D721Med (cell line): Measurements from ENCODE around the gene ARSG.

Experiments used
- DNase-seq: peaks from one replicate; pipeline ENCODE4 v3.0.0; 2011; ENCODE audit warnings: low spot score; ENCODE audit not compliant: insufficient read length
- FAIRE-seq: peaks from 2 replicates; lab custom pipeline; 2011; peaks lifted over from hg19 to GRCh38; lab: Jason Lieb, UNC
- CTCF ChIP-seq: IDR thresholded peaks from 2 replicates; pipeline ENCODE4 v1.5.1; 2012; ENCODE audit warnings: mild to moderate bottlenecking, control low read depth; ENCODE audit not compliant: insufficient read depth; ENCODE audit errors: missing control alignments

ARSG gene

GRCh38 chr17:68422821-68423220, 131.5 kb downstream of the ARSG start:
- TF ChIP-seq CTCF: no peak
- no peak for DNase-seq
- no peak for FAIRE-seq

GRCh38 chr17:68423251-68423650, 132.0 kb downstream of the ARSG start:
- TF ChIP-seq CTCF: no peak
- no peak for FAIRE-seq
- DNase-seq: no peak

- FAIRE-seq: no peak
- TF ChIP-seq CTCF: no peak
- DNase-seq: no peak
Measured at GRCh38 chr17:68424203-68424602, 132.9 kb downstream of the ARSG start.

- DNase-seq (no peak), FAIRE-seq (no peak)
- TF ChIP-seq CTCF: no peak
Measured at GRCh38 chr17:68424861-68425260, 133.6 kb downstream of the ARSG start.

- TF ChIP-seq CTCF: no peak
- FAIRE-seq (no peak), DNase-seq (no peak)
Measured at GRCh38 chr17:68425979-68426378, 134.7 kb downstream of the ARSG start.

- no peak for TF ChIP-seq CTCF
- DNase-seq (no peak), FAIRE-seq (no peak)
Measured at GRCh38 chr17:68427575-68427974, 136.3 kb downstream of the ARSG start.

- TF ChIP-seq CTCF: no peak
- FAIRE-seq (no peak), DNase-seq (no peak)
Measured at GRCh38 chr17:68428498-68429172, 137.3 kb downstream of the ARSG start.
